Fibroblast of peridontal ligament (primary cell): Measurements from ENCODE around the gene ZNF75A.
"Not testable (repeated sequence)": the region's sequence is repeated elsewhere in the genome, so short reads cannot be mapped to it uniquely, and the experiment has no call there.

Source experiments
- DNase-seq: peaks from one replicate; pipeline ENCODE4 v3.0.0-alpha.2; 2010; ENCODE audit errors: extremely low read depth

The ZNF75A gene

GRCh38 chr16:3305109-3306068 is at the start of gene ZNF75A, which contains the start of gene TIGD7:
TSS of gene ZNF75A (plus strand) at chr16:3305497. CDS start at chr16:3308429, 2,932 bp downstream.
TSS of gene TIGD7 (minus strand) at chr16:3305430. CDS start at chr16:3300614, 4,816 bp downstream.
- peak; percentile 86 for DNase-seq

GRCh38 chr16:3256146-3256865 is 49.0 kb upstream of the ZNF75A start, which contains the start of gene MEFV:
TSS of gene MEFV (minus strand) at chr16:3256633. CDS start at chr16:3256587, 46 bp downstream.
- DNase-seq: no peak

- peak; percentile 19 for DNase-seq
Observed at GRCh38 chr16:3256866-3257465, 48.3 kb upstream of the ZNF75A start.

- no peak for DNase-seq
Observed at GRCh38 chr16:3259836-3260235, 45.5 kb upstream of the ZNF75A start.

- no peak for DNase-seq
Observed at GRCh38 chr16:3262517-3262916, 42.8 kb upstream of the ZNF75A start.

- DNase-seq: peak; percentile 95
Observed at GRCh38 chr16:3264137-3265036, 40.9 kb upstream of the ZNF75A start.

- peak; percentile 85 for DNase-seq
Observed at GRCh38 chr16:3266873-3267537, 38.3 kb upstream of the ZNF75A start.

- no peak for DNase-seq
Observed at GRCh38 chr16:3268294-3268693, 37.0 kb upstream of the ZNF75A start.

GRCh38 chr16:3270718-3271117 is 34.6 kb upstream of the ZNF75A start:
- not testable (repeated sequence) for DNase-seq

- DNase-seq: not testable (repeated sequence)
Observed at GRCh38 chr16:3271281-3271680, 34.0 kb upstream of the ZNF75A start.

- no peak for DNase-seq
Observed at GRCh38 chr16:3274490-3274889, 30.8 kb upstream of the ZNF75A start.

- no peak for DNase-seq
Observed at GRCh38 chr16:3274947-3275346, 30.4 kb upstream of the ZNF75A start.

- no peak for DNase-seq
Observed at GRCh38 chr16:3276679-3277078, 28.6 kb upstream of the ZNF75A start.

GRCh38 chr16:3281222-3281820 is 24.0 kb upstream of the ZNF75A start:
- no peak for DNase-seq

GRCh38 chr16:3282103-3282729 is 23.1 kb upstream of the ZNF75A start:
- DNase-seq: no peak

GRCh38 chr16:3282730-3283542 is 22.4 kb upstream of the ZNF75A start, which contains the start of gene ZNF263:
TSS of gene ZNF263 (plus strand) at chr16:3283491. CDS start at chr16:3283819, 328 bp downstream.
- DNase-seq: peak; percentile 98

- DNase-seq: no peak
Observed at GRCh38 chr16:3283543-3284447, 21.5 kb upstream of the ZNF75A start.
